Calu3 (cell line): Measurements from ENCODE around the gene CNGB1. TPM values are rescaled to one million over a fixed set of nuclear protein-coding genes. Genes with fewer than 3 reads are reported as not detected.

ENCODE experiments used
- BruUV-seq: library from RNA; stranded (reverse); fragments of 400-500 nt; replicated peaks from 2 replicates; lab custom pipeline; 2021; lab: Mats Ljungman, UMichigan
- CTCF ChIA-PET: fragments of 300-600 bp; sonication (Branson Sonifier 250); formaldehyde crosslinking; loops from one replicate; lab custom pipeline; 2022; ENCODE audit warnings: antibody characterized with exemption; lab: Charles Lee
- DNase-seq: peaks from one replicate; pipeline ENCODE4 v3.0.0; 2022
- H3K27ac Mint-ChIP-seq: one replicate; pipeline ENCODE4 v1.8.0; 2022; ENCODE audit warnings: mixed read lengths; ENCODE audit not compliant: unreplicated experiment
- H3K27me3 Mint-ChIP-seq: one replicate; pipeline ENCODE4 v1.8.0; 2022; ENCODE audit warnings: mixed read lengths; ENCODE audit not compliant: unreplicated experiment
- H3K36me3 Mint-ChIP-seq: one replicate; pipeline ENCODE4 v1.8.0; 2022; ENCODE audit warnings: mild to moderate bottlenecking, moderate library complexity, mixed read lengths; ENCODE audit not compliant: insufficient read depth, unreplicated experiment
- H3K4me1 Mint-ChIP-seq: one replicate; pipeline ENCODE4 v1.8.0; 2022; ENCODE audit warnings: mild to moderate bottlenecking, low read depth, mixed read lengths; ENCODE audit not compliant: unreplicated experiment
- H3K4me3 Mint-ChIP-seq: one replicate; pipeline ENCODE4 v1.8.0; 2022; ENCODE audit warnings: mild to moderate bottlenecking, low read depth, moderate library complexity, mixed read lengths; ENCODE audit not compliant: unreplicated experiment
- H3K9me3 Mint-ChIP-seq: one replicate; pipeline ENCODE4 v1.8.0; 2022; ENCODE audit warnings: low read depth, mixed read lengths; ENCODE audit not compliant: unreplicated experiment
- intact Hi-C: fragments of 100-400 bp; cut with micrococcal nuclease; formaldehyde crosslinking; loops from one replicate; pipeline ENCODE4 v1.10.0; 2022; ENCODE audit not compliant: unreplicated experiment
- total RNA-seq: library from RNA; stranded (reverse); gene quantifications from 2 replicates; pipeline ENCODE4 v1.2.3, GENCODE V29; 2022
- TF ChIP-seq, protein P1 (sequence below): fragments of 200-600 bp; IDR thresholded peaks from one replicate; pipeline ENCODE4 v1.8.0; 2022; ENCODE audit warnings: antibody characterized with exemption; ENCODE audit not compliant: unreplicated experiment

CNGB1 gene
- total RNA-seq, 1 experiment from 2014 or later = 0.19 TPM

- intact Hi-C loops = no loop called here
- no peaks in the 10 kb centered on the region for H3K4me1 Mint-ChIP-seq
- no peaks in the 10 kb centered on the region for H3K36me3 Mint-ChIP-seq
- CTCF ChIA-PET = interaction anchor here (1.3 kb wide), 1 partner anchor 32 kb away, joined by 3 read pairs; no protein-coding TSS in a partner anchor
- no peaks in the 10 kb centered on the region for H3K9me3 Mint-ChIP-seq
- DNase-seq = no peak
- peaks cover 73% of the 10 kb centered on the region for H3K27me3 Mint-ChIP-seq
- no peak overlapping the region for H3K4me3 Mint-ChIP-seq
- TF ChIP-seq, protein P1, sequence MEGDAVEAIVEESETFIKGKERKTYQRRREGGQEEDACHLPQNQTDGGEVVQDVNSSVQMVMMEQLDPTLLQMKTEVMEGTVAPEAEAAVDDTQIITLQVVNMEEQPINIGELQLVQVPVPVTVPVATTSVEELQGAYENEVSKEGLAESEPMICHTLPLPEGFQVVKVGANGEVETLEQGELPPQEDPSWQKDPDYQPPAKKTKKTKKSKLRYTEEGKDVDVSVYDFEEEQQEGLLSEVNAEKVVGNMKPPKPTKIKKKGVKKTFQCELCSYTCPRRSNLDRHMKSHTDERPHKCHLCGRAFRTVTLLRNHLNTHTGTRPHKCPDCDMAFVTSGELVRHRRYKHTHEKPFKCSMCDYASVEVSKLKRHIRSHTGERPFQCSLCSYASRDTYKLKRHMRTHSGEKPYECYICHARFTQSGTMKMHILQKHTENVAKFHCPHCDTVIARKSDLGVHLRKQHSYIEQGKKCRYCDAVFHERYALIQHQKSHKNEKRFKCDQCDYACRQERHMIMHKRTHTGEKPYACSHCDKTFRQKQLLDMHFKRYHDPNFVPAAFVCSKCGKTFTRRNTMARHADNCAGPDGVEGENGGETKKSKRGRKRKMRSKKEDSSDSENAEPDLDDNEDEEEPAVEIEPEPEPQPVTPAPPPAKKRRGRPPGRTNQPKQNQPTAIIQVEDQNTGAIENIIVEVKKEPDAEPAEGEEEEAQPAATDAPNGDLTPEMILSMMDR = no peak
- H3K27ac Mint-ChIP-seq = no peak overlapping the region
- no TSS peak for BruUV-seq
Measured at GRCh38 chr16:57956924-57957672, 13.8 kb downstream of the CNGB1 start.

DNA sequence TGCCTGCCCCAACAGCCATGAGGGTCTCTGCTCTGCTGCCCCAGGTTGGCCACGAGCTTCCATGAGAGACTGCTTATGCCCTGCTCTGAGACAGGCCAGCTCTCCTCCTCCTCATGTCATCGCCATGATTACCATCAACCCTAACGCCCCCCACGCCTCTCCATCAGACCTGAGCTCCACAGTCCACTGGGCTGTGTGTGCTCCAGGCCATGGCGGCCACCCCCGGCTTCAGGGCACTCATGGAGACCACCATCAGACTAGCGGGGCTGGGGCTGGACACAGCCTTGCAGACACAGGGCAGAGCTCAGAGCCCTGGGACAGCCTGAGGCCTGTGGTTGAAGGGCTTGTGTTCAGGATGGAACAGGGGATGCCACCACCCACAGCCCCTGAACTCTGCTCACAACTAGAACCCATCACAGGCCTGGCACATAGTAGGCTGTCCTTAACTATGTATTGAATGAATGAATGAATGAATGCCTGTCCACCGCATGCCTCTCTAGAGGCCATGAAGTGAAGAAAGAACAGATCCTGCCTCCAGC, 14.6 kb downstream of the CNGB1 start:
- no peaks in the 10 kb centered on the region for H3K36me3 Mint-ChIP-seq
- no TSS peak for BruUV-seq
- H3K27me3 Mint-ChIP-seq = peaks cover 73% of the 10 kb centered on the region
- TF ChIP-seq, protein P1 = no peak
- no peak overlapping the region for H3K4me3 Mint-ChIP-seq
- intact Hi-C loops = no loop called here
- DNase-seq = no peak
- no peak overlapping the region for H3K27ac Mint-ChIP-seq
- CTCF ChIA-PET = interaction anchor here (1.3 kb wide), 1 partner anchor 33 kb away, joined by 3 read pairs; no protein-coding TSS in a partner anchor
- no peaks in the 10 kb centered on the region for H3K4me1 Mint-ChIP-seq
- H3K9me3 Mint-ChIP-seq = no peaks in the 10 kb centered on the region

DNA sequence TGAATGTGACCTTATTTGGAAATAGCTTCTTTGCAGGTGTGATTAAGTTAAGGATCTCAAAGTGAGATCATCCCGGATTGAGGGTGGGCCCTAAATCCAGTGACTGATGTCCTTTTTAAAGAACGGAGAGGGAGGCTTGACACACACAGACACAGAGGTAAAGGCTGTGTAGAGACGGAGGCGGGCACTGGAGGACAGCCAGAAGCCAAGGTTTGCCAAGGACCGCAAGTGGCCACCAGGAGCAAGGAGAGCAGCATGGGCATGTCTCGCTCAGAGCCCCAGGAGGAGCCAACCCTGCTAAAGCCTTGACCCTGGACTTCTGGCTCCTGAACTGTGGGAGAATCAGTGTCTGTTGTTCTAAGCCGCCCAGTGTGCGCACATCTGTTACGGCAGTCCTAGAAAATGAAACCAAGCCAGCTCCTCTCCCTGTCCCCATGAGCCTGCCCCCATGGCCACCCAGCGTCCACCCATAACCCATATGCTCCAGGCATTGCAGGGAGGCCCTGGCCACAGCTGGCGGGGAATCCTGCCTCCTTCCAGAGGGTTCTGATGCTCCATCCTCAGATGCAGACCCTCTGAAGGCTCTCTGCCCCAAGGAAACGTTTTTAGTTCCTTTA, 15.2 kb downstream of the CNGB1 start:
- Mint-ChIP-seq H3K27ac (no peak overlapping the region), H3K4me1 (no peaks in the 10 kb centered on the region), H3K4me3 (no peak overlapping the region), H3K36me3 (no peaks in the 10 kb centered on the region), H3K27me3 (peaks cover 69% of the 10 kb centered on the region), H3K9me3 (no peaks in the 10 kb centered on the region)
- CTCF ChIA-PET = interaction anchor here (1.3 kb wide), 1 partner anchor 34 kb away, joined by 3 read pairs; no protein-coding TSS in a partner anchor
- BruUV-seq = no TSS peak
- intact Hi-C loops = no loop called here
- TF ChIP-seq, protein P1 = no peak
- peak; percentile 48 for DNase-seq

DNA sequence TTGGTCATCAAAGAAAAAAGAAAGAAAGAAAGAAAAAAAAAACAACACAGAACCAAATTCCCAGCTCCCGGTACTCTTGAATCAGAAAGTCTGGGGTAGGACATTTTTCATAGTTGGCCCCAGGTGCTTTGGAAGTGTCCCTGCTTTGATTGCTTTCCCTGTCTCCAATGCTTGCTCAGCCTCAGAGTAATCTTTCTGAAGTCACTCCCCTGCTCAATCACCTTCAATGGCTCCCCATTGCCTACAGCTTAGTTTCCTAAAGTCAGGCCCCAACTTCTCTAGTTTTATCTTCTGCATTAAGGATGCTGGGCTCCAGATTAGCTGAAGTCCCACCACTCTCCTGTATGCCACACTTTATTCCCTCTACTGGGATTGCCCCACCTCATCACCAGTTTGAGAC, 17.1 kb downstream of the CNGB1 start:
- H3K27me3 Mint-ChIP-seq = peaks cover 55% of the 10 kb centered on the region
- no peaks in the 10 kb centered on the region for H3K4me1 Mint-ChIP-seq
- no TSS peak for BruUV-seq
- H3K27ac Mint-ChIP-seq = no peak overlapping the region
- TF ChIP-seq, protein P1 = no peak
- intact Hi-C loops = no loop called here
- no peaks in the 10 kb centered on the region for H3K9me3 Mint-ChIP-seq
- DNase-seq = no peak
- no peaks in the 10 kb centered on the region for H3K36me3 Mint-ChIP-seq
- CTCF ChIA-PET = no interaction called here
- no peak overlapping the region for H3K4me3 Mint-ChIP-seq
